Measurements from ENCODE around the gene ICAM2.

GRCh38 chr17:64002658-64003525 is 17.5 kb downstream of the ICAM2 start:
- TF ChIP-seq CTCF (IDR thresholded peaks at IDR 0.05; ENCODE audit: low read length) (no peak), EZH2phosphoT487 (IDR thresholded peaks at IDR 0.05; ENCODE audit: low read length) (no peak)
